Adrenal gland (tissue), 5 donors: ENCODE results near the gene EXOC6B.

ENCODE experiments used
- POLR2A ChIP-seq, 2 donors: fragments of 450-650 bp; IDR thresholded peaks; one replicate each; pipeline ENCODE4 v1.6.1; 2017; ENCODE audit warnings: antibody characterized with exemption in 2 of 2, mild to moderate bottlenecking in 2 of 2, moderate library complexity in 1 of 2
- TF ChIP-seq, protein P1 (sequence below), 6 experiments: fragments of 450-650 bp in 4 of 6; fragments of 200-600 bp in 2 of 6; sonication (generic) in 1 of 6; IDR thresholded peaks; 1 replicate in 5 of 6; 2 replicates in 1 of 6; pipeline versions ENCODE4 v1.5.1 to v1.8.0; 2016 to 2021; ENCODE audit warnings: antibody characterized with exemption in 6 of 6, mild to moderate bottlenecking in 2 of 6, moderate library complexity in 1 of 6
- donor health status: DM: no; HTN: no; CAD: no.

DNA sequence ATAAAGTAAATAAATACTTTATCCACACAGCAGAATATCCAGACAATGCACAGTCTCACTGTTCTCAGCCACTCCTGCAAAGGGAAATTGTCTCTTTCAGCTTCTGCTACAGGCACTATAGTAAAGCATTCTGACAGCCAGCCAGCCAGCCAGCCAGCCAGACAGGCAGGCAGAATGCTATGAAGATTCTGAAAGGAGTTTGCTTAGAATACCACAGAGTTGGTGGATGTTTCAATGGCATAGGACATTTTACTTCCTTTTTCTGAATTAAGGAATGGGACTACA is 562.1 kb downstream of the EXOC6B start:
- TF ChIP-seq, protein P1, sequence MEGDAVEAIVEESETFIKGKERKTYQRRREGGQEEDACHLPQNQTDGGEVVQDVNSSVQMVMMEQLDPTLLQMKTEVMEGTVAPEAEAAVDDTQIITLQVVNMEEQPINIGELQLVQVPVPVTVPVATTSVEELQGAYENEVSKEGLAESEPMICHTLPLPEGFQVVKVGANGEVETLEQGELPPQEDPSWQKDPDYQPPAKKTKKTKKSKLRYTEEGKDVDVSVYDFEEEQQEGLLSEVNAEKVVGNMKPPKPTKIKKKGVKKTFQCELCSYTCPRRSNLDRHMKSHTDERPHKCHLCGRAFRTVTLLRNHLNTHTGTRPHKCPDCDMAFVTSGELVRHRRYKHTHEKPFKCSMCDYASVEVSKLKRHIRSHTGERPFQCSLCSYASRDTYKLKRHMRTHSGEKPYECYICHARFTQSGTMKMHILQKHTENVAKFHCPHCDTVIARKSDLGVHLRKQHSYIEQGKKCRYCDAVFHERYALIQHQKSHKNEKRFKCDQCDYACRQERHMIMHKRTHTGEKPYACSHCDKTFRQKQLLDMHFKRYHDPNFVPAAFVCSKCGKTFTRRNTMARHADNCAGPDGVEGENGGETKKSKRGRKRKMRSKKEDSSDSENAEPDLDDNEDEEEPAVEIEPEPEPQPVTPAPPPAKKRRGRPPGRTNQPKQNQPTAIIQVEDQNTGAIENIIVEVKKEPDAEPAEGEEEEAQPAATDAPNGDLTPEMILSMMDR (IDR thresholded peaks at IDR 0.05), result no peak
- TF ChIP-seq POLR2A (IDR thresholded peaks at IDR 0.05), result no peak
